IMR-90 (cell line): ENCODE measurements around the gene MKNK2.

ENCODE experiments used
- BHLHE40 ChIP-seq: fragments of 150-350 bp; IDR thresholded peaks from 2 replicates; pipeline ENCODE4 v1.6.1; 2016; ENCODE audit warnings: mild to moderate bottlenecking, low read depth, low read length
- CTCF ChIP-seq: conservative IDR thresholded peaks from 2 replicates; pipeline ENCODE4 v1.5.1; 2012; ENCODE audit warnings: mild to moderate bottlenecking, low read depth, low read length, improper control_type of control experiment
- ELK1 ChIP-seq: fragments of 150-350 bp; IDR thresholded peaks from 2 replicates; pipeline ENCODE4 v1.6.1; 2016; ENCODE audit warnings: low read depth, mild to moderate bottlenecking, low read length, moderate library complexity, borderline replicate concordance
- FOS ChIP-seq: fragments of 150-350 bp; IDR thresholded peaks from 2 replicates; pipeline ENCODE4 v1.6.1; 2016; ENCODE audit warnings: low read depth, low read length
- MAFK ChIP-seq: IDR thresholded peaks from 2 replicates; pipeline ENCODE4 v1.6.1; 2012; ENCODE audit warnings: low read depth, low read length, improper control_type of control experiment
- MAZ ChIP-seq: IDR thresholded peaks from 2 replicates; pipeline ENCODE4 v1.6.1; 2012; ENCODE audit warnings: low read depth, mild to moderate bottlenecking, low read length, improper control_type of control experiment, moderate library complexity, borderline replicate concordance
- MXI1 ChIP-seq: IDR thresholded peaks from 2 replicates; pipeline ENCODE4 v1.6.1; 2012; ENCODE audit warnings: low read depth, mild to moderate bottlenecking, low read length, moderate library complexity, borderline replicate concordance
- POLR2A ChIP-seq: IDR thresholded peaks from 2 replicates; pipeline ENCODE4 v1.6.1; 2012; ENCODE audit warnings: mild to moderate bottlenecking, low read depth, low read length
- RAD21 ChIP-seq: IDR thresholded peaks from 2 replicates; pipeline ENCODE4 v1.6.1; 2012; ENCODE audit warnings: low read length, improper control_type of control experiment
- RCOR1 ChIP-seq: IDR thresholded peaks from 2 replicates; pipeline ENCODE4 v1.6.1; 2012; ENCODE audit warnings: mild to moderate bottlenecking, low read length, improper control_type of control experiment; ENCODE audit not compliant: insufficient replicate concordance
- SMC3 ChIP-seq: fragments of 150-350 bp; IDR thresholded peaks from 2 replicates; pipeline ENCODE4 v1.6.1; 2016; ENCODE audit warnings: low read depth, mild to moderate bottlenecking, antibody characterized with exemption, low read length, moderate library complexity
- USF2 ChIP-seq: fragments of 150-350 bp; IDR thresholded peaks from 2 replicates; pipeline ENCODE4 v1.6.1; 2017; ENCODE audit warnings: mild to moderate bottlenecking, antibody characterized with exemption, low read length, low read depth

- no peak for TF ChIP-seq POLR2A
- no peak for TF ChIP-seq CTCF
- no peak for TF ChIP-seq USF2
- no peak for TF ChIP-seq RCOR1
- TF ChIP-seq RAD21 = no peak
- TF ChIP-seq SMC3 = no peak
- TF ChIP-seq FOS = no peak
- no peak for TF ChIP-seq MXI1
- no peak for TF ChIP-seq ELK1
- TF ChIP-seq BHLHE40 = no peak
- no peak for TF ChIP-seq MAFK
- no peak for TF ChIP-seq MAZ
Observed at GRCh38 chr19:2045501-2046045, 5.5 kb downstream of the MKNK2 start.
